Peyer's patch (tissue), 4 donors: ENCODE measurements around the gene BBS9. TPM values are rescaled to one million over a fixed set of nuclear protein-coding genes. Genes with fewer than 3 reads are reported as not detected.

Experiments used
- DNase-seq, 3 donors: peaks; one replicate each; pipeline ENCODE4 v3.0.0-alpha.2; 2017 to 2019
- H3K27ac ChIP-seq, 4 donors: fragments of 200-600 bp; sonication (generic); one replicate each; pipeline ENCODE4 v1.5.1; 2016 to 2019
- H3K27me3 ChIP-seq, 2 donors: fragments of 200-600 bp; sonication (generic); one replicate each; pipeline ENCODE4 v1.5.1; 2019
- H3K36me3 ChIP-seq, 3 donors: fragments of 200-600 bp; sonication (generic); one replicate each; pipeline ENCODE4 v1.5.1; 2016 to 2019
- H3K4me1 ChIP-seq, 4 donors: fragments of 200-600 bp; sonication (generic); one replicate each; pipeline ENCODE4 v1.5.1; 2016 to 2019
- H3K4me3 ChIP-seq, 4 donors: fragments of 200-600 bp; sonication (generic); 1 replicate in 3 of 4; 2 replicates in 1 of 4; pipeline ENCODE4 v1.5.1; 2016 to 2019; ENCODE audit warnings: mild to moderate bottlenecking in 1 of 4
- H3K9me3 ChIP-seq, 4 donors: fragments of 200-600 bp; sonication (generic); one replicate each; pipeline ENCODE4 v1.5.1; 2016 to 2019; ENCODE audit warnings: mild to moderate bottlenecking in 1 of 4
- CTCF ChIP-seq, 6 experiments: fragments of 450-650 bp in 4 of 6; fragments of 200-600 bp in 2 of 6; sonication (generic) in 1 of 6; IDR thresholded peaks; one replicate each; pipeline ENCODE4 v1.5.1; 2017 to 2019; ENCODE audit warnings: antibody characterized with exemption in 6 of 6, mild to moderate bottlenecking in 3 of 6, moderate library complexity in 1 of 6
- POLR2A ChIP-seq, 2 donors: fragments of 450-650 bp; IDR thresholded peaks; one replicate each; pipeline ENCODE4 v1.5.1; 2017; ENCODE audit warnings: antibody characterized with exemption in 2 of 2, mild to moderate bottlenecking in 2 of 2, moderate library complexity in 2 of 2
- total RNA-seq, 4 donors: library from RNA; depleted of rRNA; stranded (reverse); fragments of >200 nt; gene quantifications; one replicate each; pipeline ENCODE4 v1.1.0, GENCODE V29; 2016

BBS9 gene
- 10 to 100 TPM; 10.9 to 51.2 (median 19.4) TPM for total RNA-seq

GRCh38 chr7:33128990-33129805 is at the start of gene BBS9:
BBS9 (plus strand) TSS chr7:33129564; CDS start chr7:33146253, 16,689 bp downstream.
- DNase-seq, result peak; percentile 95 to 97 (median 96)
- TF ChIP-seq POLR2A (IDR thresholded peaks at IDR 0.05), result peak; percentile 31 to 32
- peak in 1 of 6 experiments; percentile 25 for TF ChIP-seq CTCF (IDR thresholded peaks at IDR 0.05)
- Histone ChIP-seq H3K27ac (peak within 1 kb of the TSS; percentile 71 to 93 (median 85)), H3K4me1 (peaks cover 0 to 10% (median 0%) of the 10 kb centered on the region in 4 donors), H3K36me3 (no peaks in the 10 kb centered on the region), H3K4me3 (peak within 1 kb of the TSS; percentile 64 to 80 (median 70)), H3K27me3 (no peaks in the 10 kb centered on the region), H3K9me3 (no peaks in the 10 kb centered on the region)

GRCh38 chr7:33079763-33080690 is 49.3 kb upstream of the BBS9 start:
- no peak for DNase-seq
- Histone ChIP-seq H3K36me3 (no peaks in the 10 kb centered on the region), H3K4me1 (no peaks in the 10 kb centered on the region), H3K27ac (no peak overlapping the region), H3K9me3 (no peaks in the 10 kb centered on the region), H3K4me3 (no peak overlapping the region), H3K27me3 (no peaks in the 10 kb centered on the region)
- TF ChIP-seq CTCF (IDR thresholded peaks at IDR 0.05) (no peak), POLR2A (IDR thresholded peaks at IDR 0.05) (no peak)

DNA sequence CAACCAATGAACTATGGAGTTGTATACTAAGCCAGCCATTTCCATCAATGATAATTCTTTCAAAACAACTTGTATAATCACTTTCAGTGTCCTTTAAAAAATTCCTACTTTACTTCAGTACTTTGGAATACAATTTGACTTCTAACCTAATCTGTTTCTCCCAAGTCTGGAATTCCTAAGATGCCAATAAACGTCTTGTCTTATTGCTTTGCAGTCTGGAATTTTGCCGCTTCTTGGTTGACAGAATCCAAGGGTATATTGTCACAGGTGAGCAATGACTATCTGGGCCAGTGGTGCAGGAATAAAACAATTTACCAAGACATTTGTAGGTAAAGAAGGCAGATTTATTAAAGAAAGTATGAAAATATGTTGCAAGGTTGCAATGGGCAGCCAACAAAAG is 42.0 kb upstream of the BBS9 start:
- no peaks in the 10 kb centered on the region for H3K9me3 ChIP-seq
- H3K36me3 ChIP-seq, result no peaks in the 10 kb centered on the region
- no peak for TF ChIP-seq CTCF (IDR thresholded peaks at IDR 0.05)
- TF ChIP-seq POLR2A (IDR thresholded peaks at IDR 0.05), result no peak
- H3K27me3 ChIP-seq, result no peaks in the 10 kb centered on the region
- no peaks in the 10 kb centered on the region for H3K4me1 ChIP-seq
- no peak overlapping the region for H3K27ac ChIP-seq
- H3K4me3 ChIP-seq, result no peak overlapping the region
- DNase-seq, result no peak

DNA sequence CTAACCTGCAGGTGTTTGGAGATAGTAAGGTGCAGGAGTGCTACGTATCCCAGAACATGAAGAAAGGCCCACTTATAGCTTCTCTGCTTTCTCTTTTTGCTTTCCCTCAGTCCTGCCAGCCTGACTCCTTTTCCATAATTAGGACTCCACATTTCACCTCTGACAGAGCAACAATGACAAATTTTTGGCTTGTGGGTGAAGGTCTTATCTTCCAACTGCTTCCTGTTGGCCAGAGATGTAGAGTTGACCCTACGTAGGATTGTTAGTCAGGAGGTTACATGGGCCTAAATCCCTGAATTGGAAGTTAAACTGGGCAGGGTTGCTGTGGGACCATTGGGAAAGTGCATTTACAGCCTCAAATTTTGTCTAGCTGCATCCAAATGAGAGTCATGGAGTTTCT is 41.5 kb upstream of the BBS9 start:
- Histone ChIP-seq H3K4me3 (no peak overlapping the region), H3K36me3 (no peaks in the 10 kb centered on the region)

More for the DNA sequence above, 41.5 kb upstream of the BBS9 start:
- TF ChIP-seq CTCF (IDR thresholded peaks at IDR 0.05), result no peak
- no peak for TF ChIP-seq POLR2A (IDR thresholded peaks at IDR 0.05)
- H3K27me3 ChIP-seq, result no peaks in the 10 kb centered on the region
- H3K27ac ChIP-seq, result no peak overlapping the region
- DNase-seq, result no peak
- no peaks in the 10 kb centered on the region for H3K4me1 ChIP-seq
- H3K9me3 ChIP-seq, result no peaks in the 10 kb centered on the region
